OCI-LY7 (cell line): ENCODE results near the gene INF2. TPM values are rescaled to one million over a fixed set of nuclear protein-coding genes. Genes with fewer than 3 reads are reported as not detected.

ENCODE experiments used
- BruUV-seq: library from RNA; stranded (reverse); fragments of 400-500 nt; replicated peaks from 2 replicates; lab custom pipeline; 2021; lab: Mats Ljungman, UMichigan
- CTCF ChIA-PET: fragments of 300-600 bp; sonication (Branson Sonifier 250); formaldehyde crosslinking; loops from one replicate; lab custom pipeline; 2022; ENCODE audit warnings: antibody characterized with exemption; ENCODE audit not compliant: unreplicated experiment; lab: Charles Lee
- POLR2A ChIA-PET: fragments of 300-600 bp; sonication (Branson Sonifier 250); formaldehyde crosslinking; loops from one replicate; lab custom pipeline; 2022; ENCODE audit warnings: antibody characterized with exemption; lab: Charles Lee
- DNase-seq: peaks from one replicate; pipeline ENCODE4 v3.0.0-alpha.2; 2015; ENCODE audit warnings: low spot score
- H2AFZ ChIP-seq: fragments of 200-600 bp; sonication (generic), shearing (Covaris generic); 2 replicates; pipeline ENCODE4 v1.6.1; 2014; ENCODE audit warnings: mild to moderate bottlenecking, antibody characterized with exemption, low read length, moderate library complexity
- H3K27ac ChIP-seq: fragments of 200-600 bp; sonication (generic); 2 replicates; pipeline ENCODE4 v1.5.1; 2014; ENCODE audit warnings: mixed run types, low read depth, mild to moderate bottlenecking, moderate library complexity, low read length, inconsistent platforms; ENCODE audit not compliant: poor library complexity, severe bottlenecking
- H3K36me3 ChIP-seq: fragments of 200-600 bp; sonication (generic); 2 replicates; pipeline ENCODE4 v1.6.1; 2014; ENCODE audit warnings: mild to moderate bottlenecking, antibody characterized with exemption, low read length, moderate library complexity, mixed read lengths; ENCODE audit not compliant: insufficient read depth
- H3K4me1 ChIP-seq: fragments of 200-600 bp; sonication (generic); 2 replicates; pipeline ENCODE4 v1.5.1; 2014; ENCODE audit warnings: mild to moderate bottlenecking, low read length; ENCODE audit not compliant: insufficient read depth, poor library complexity, severe bottlenecking
- H3K4me2 ChIP-seq: fragments of 200-600 bp; sonication (generic); 2 replicates; pipeline ENCODE4 v1.6.1; 2014; ENCODE audit warnings: mild to moderate bottlenecking, low read length
- H3K4me3 ChIP-seq: fragments of 200-600 bp; sonication (generic); 2 replicates; pipeline ENCODE4 v1.5.1; 2014; ENCODE audit warnings: mild to moderate bottlenecking, low read depth, low read length; ENCODE audit not compliant: poor library complexity, severe bottlenecking
- H3K79me2 ChIP-seq: fragments of 200-600 bp; sonication (generic); 2 replicates; pipeline ENCODE4 v1.6.1; 2016; ENCODE audit warnings: low read depth, mild to moderate bottlenecking, low read length, moderate library complexity, mixed read lengths; ENCODE audit not compliant: insufficient read depth
- H3K9me2 ChIP-seq: fragments of 200-600 bp; sonication (generic); 2 replicates; pipeline ENCODE4 v1.6.1; 2016; ENCODE audit warnings: mild to moderate bottlenecking, low read length, mixed read lengths; ENCODE audit not compliant: insufficient read depth
- H3K9me3 ChIP-seq: fragments of 200-600 bp; sonication (generic); 2 replicates; pipeline ENCODE4 v1.6.1; 2014; ENCODE audit warnings: mild to moderate bottlenecking, mixed run types, low read length, mixed read lengths
- H4K20me1 ChIP-seq: fragments of 200-600 bp; sonication (generic); 2 replicates; pipeline ENCODE4 v1.6.1; 2014; ENCODE audit warnings: mild to moderate bottlenecking, antibody characterized with exemption, low read length, moderate library complexity, mixed read lengths; ENCODE audit not compliant: insufficient read depth
- CTCF ChIP-seq: fragments of 200-600 bp; sonication (generic); conservative IDR thresholded peaks from 2 replicates; pipeline ENCODE4 v1.5.1; 2014; ENCODE audit warnings: mild to moderate bottlenecking, antibody characterized with exemption, low read length, moderate library complexity, mixed read lengths
- EZH2phosphoT487 ChIP-seq: fragments of 200-600 bp; sonication (generic); IDR thresholded peaks from 2 replicates; pipeline ENCODE4 v1.6.1; 2018; ENCODE audit warnings: low read depth, borderline replicate concordance, mild to moderate bottlenecking, mixed run types, antibody characterized with exemption, low read length, moderate library complexity, mixed read lengths
- intact Hi-C: fragments of 100-400 bp; cut with micrococcal nuclease; formaldehyde crosslinking; loops from one replicate; pipeline ENCODE4 v1.10.0; 2022; ENCODE audit not compliant: unreplicated experiment
- total RNA-seq, 2 experiments: library from RNA; depleted of rRNA in 1 of 2; stranded (reverse); fragments of >200 nt in 1 of 2; shearing (Covaris generic) in 1 of 2; gene quantifications; 2 replicates each; pipeline ENCODE4 v1.2.3, GENCODE V29; 2014 to 2022

Gene INF2
- total RNA-seq, 2 experiments from 2014 or later: 39.4 to 51.6 TPM

DNA sequence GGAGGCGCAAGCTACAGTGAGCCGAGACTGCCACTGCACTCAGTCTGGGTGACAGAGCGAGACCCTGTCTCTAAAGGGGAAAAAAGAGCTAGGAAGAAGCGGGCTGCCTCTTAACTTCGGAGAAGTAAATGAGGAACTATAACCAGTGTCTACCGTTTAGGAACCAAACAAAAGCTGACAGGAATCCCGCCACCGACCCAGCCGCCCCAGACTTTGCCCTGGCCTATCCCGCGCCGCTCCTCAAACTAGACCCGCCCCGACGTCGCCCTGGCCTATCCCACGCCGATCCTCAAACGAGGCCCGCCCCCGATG, 63.0 kb downstream of the INF2 start:
- H3K27ac ChIP-seq: peak overlapping the region; percentile 82
- peaks cover 29% of the 10 kb centered on the region for H3K36me3 ChIP-seq
- H3K4me1 ChIP-seq: peaks cover 55% of the 10 kb centered on the region
- peak overlapping the region; percentile 88 for H3K4me2 ChIP-seq
- TF ChIP-seq EZH2phosphoT487 (no peak), CTCF (no peak; the same call in 1 of the 2 replicates)
- H3K4me3 ChIP-seq: peak overlapping the region; percentile 91
- H3K9me3 ChIP-seq: 0 out of 2 replicates have a peak, but pooled peaks cover 10% of the 10 kb centered on the region
- H3K9me2 ChIP-seq: no peaks in the 10 kb centered on the region
- intact Hi-C loops: loop anchor here (2.0 to 10.0 kb wide), 3 partner anchors 96 to 272 kb away; partner anchors contain the start of gene CDCA4
- POLR2A ChIA-PET: interaction anchor here (0.6 to 1.9 kb wide), 11 partner anchors 11 to 1162 kb away, joined by 3 to 9 read pairs (median 3); no protein-coding TSS in a partner anchor
- peaks cover 37% of the 10 kb centered on the region for H3K79me2 ChIP-seq
- H4K20me1 ChIP-seq: peaks cover 14% of the 10 kb centered on the region
- H2AFZ ChIP-seq: peak overlapping the region; percentile 51; the same call in 1 of the 2 replicates
- BruUV-seq: TSS peak; percentile 95
- CTCF ChIA-PET: interaction anchor here (0.6 to 1.4 kb wide), 4 partner anchors 16 to 94 kb away, joined by 3 to 9 read pairs (median 4); no protein-coding TSS in a partner anchor
- no peak for DNase-seq

DNA sequence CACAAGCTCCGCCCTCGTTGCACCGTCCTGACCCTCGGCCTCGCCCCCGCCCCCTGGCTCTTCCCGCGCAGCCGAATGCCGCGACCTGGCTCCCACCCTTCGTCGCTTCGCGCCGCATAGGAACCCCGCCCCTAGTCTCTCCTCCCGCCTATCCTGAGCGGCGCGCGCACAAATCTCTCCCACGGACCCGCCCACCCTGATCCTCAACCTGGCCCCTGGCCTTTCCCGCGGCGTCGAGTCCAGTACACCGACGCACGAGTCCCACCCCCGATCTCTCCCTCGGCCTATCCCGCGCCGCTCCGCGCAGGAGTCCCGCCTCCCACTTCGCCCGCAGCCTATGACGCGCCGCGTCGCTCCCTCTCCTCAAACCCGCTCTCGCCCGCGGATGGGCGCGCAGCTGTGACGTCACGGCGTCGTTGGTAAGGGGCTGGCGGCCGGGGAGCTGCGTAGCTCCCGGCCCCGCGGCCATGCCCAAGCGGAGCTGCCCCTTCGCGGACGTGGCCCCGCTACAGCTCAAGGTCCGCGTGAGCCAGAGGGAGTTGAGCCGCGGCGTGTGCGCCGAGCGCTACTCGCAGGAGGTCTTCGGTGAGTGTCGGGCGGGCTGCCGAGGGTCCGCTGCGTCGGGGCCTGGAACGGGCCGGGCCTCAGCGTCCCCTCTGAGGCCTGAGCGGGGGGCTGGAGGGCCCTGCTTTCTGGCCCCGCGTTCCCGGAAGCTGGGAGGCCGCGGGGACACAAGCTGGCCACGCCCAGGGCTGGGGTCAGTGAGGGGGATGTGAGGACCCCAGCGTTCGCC, 63.5 kb downstream of the INF2 start, which contains the start of gene SIVA1:
SIVA1 (plus strand) TSS at position 413 of the 793 bp plus-strand sequence; CDS start at position 468, 55 bp downstream.
- Histone ChIP-seq H2AFZ (peak within 1 kb of the TSS; percentile 51; the same call in 1 of the 2 replicates), H3K9me2 (no peaks in the 10 kb centered on the region), H3K4me1 (peaks cover 57% of the 10 kb centered on the region), H4K20me1 (peaks cover 14% of the 10 kb centered on the region), H3K36me3 (peaks cover 34% of the 10 kb centered on the region), H3K9me3 (0 out of 2 replicates have a peak, but pooled peaks cover 10% of the 10 kb centered on the region), H3K27ac (peak within 1 kb of the TSS; percentile 82), H3K79me2 (peaks cover 38% of the 10 kb centered on the region), H3K4me3 (peak within 1 kb of the TSS; percentile 91), H3K4me2 (peak within 1 kb of the TSS; percentile 100)
- no TSS peak for BruUV-seq
- ChIA-PET CTCF (interaction anchor here (0.6 to 1.4 kb wide), 4 partner anchors 16 to 94 kb away, joined by 3 to 9 read pairs (median 4); no protein-coding TSS in a partner anchor), POLR2A (interaction anchor here (0.6 to 1.9 kb wide), 12 partner anchors 10 to 1581 kb away, joined by 3 to 9 read pairs (median 3); no protein-coding TSS in a partner anchor)
- intact Hi-C loops: loop anchor here (1.0 to 10.0 kb wide), 4 partner anchors 41 to 272 kb away; partner anchors contain the start of gene CDCA4
- TF ChIP-seq CTCF (no peak), EZH2phosphoT487 (no peak)
- DNase-seq: peak; percentile 99
